OCI-LY1 (cell line): ENCODE results near the gene PDCD4.

Source experiments
- EZH2 ChIP-seq: fragments of 200-600 bp; sonication (generic), shearing (Covaris generic); IDR thresholded peaks from 2 replicates; pipeline ENCODE4 v1.8.0; 2017; ENCODE audit warnings: borderline replicate concordance, mixed run types, mild to moderate bottlenecking, antibody characterized with exemption, low read length, moderate library complexity, mixed read lengths
- TF ChIP-seq, protein P1 (sequence below): fragments of 200-600 bp; sonication (generic), shearing (Covaris generic); IDR thresholded peaks from 2 replicates; pipeline ENCODE4 v1.5.1; 2017; ENCODE audit warnings: mild to moderate bottlenecking, antibody characterized with exemption, low read length, moderate library complexity, mixed read lengths

- TF ChIP-seq, protein P1, sequence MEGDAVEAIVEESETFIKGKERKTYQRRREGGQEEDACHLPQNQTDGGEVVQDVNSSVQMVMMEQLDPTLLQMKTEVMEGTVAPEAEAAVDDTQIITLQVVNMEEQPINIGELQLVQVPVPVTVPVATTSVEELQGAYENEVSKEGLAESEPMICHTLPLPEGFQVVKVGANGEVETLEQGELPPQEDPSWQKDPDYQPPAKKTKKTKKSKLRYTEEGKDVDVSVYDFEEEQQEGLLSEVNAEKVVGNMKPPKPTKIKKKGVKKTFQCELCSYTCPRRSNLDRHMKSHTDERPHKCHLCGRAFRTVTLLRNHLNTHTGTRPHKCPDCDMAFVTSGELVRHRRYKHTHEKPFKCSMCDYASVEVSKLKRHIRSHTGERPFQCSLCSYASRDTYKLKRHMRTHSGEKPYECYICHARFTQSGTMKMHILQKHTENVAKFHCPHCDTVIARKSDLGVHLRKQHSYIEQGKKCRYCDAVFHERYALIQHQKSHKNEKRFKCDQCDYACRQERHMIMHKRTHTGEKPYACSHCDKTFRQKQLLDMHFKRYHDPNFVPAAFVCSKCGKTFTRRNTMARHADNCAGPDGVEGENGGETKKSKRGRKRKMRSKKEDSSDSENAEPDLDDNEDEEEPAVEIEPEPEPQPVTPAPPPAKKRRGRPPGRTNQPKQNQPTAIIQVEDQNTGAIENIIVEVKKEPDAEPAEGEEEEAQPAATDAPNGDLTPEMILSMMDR = no peak
- TF ChIP-seq EZH2 = no peak
Measured at GRCh38 chr10:110864662-110865140, 7.0 kb upstream of the PDCD4 start.
